ENCODE measurements around the gene LRP5.
"Not testable (repeated sequence)": the region's sequence is repeated elsewhere in the genome, so short reads cannot be mapped to it uniquely, and the experiment has no call there.

The LRP5 gene

GRCh38 chr11:68392822-68393221 lies 80.4 kb downstream of the LRP5 start:
- DNase-seq (ENCODE audit: low read depth), result no peak

DNA sequence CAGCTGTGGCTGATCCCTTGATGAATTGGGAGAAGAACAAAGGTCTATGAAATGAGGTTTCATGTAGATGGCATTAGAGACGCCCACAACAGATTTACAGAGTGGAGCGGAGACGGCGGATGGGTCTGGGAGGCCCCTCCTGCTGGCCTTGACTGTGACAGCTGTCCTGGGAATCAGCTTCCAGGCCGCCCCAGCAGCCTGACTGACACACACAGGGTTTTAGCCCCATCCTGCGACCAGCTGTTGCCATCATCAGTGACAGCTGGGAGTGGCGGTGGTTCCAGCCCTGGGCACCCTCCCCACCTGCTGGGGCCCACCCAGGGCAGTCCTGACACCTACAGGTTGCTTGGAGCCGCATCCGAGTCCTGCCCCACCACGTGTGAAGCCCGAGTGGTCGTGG lies 84.1 kb downstream of the LRP5 start:
- DNase-seq (ENCODE audit: low read depth), result no peak

- DNase-seq (ENCODE audit: low read depth), result no peak
Observed at GRCh38 chr11:68397256-68397655, 84.9 kb downstream of the LRP5 start.

- DNase-seq (ENCODE audit: low read depth), result no peak
Observed at GRCh38 chr11:68398995-68399851, 86.8 kb downstream of the LRP5 start.

DNA sequence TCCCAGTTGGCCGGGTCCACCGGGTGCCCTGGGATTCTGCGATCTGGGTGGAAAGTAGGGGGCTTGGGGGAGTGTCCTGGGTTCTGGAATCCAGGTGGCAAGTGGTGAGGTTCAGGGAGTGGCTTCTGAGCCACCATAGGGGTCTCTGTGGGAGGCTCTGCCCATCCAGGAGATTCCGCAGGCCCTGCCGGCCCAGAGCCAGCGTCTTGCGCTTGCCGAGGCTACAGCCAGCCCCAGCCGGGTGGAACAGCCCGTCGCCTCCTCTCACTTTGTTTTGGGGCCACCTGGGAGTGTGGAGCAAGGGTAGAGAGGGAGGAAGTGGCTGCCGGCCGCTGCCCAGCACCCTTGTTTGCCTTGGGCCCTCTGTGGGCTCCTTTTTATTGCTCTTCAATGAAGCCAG lies 87.5 kb downstream of the LRP5 start:
- DNase-seq (ENCODE audit: low read depth), result no peak

GRCh38 chr11:68400584-68400983 lies 88.2 kb downstream of the LRP5 start:
- not testable (repeated sequence) for DNase-seq (ENCODE audit: low read depth)

GRCh38 chr11:68401856-68402255 lies 89.5 kb downstream of the LRP5 start:
- no peak for DNase-seq (ENCODE audit: low read depth)

DNA sequence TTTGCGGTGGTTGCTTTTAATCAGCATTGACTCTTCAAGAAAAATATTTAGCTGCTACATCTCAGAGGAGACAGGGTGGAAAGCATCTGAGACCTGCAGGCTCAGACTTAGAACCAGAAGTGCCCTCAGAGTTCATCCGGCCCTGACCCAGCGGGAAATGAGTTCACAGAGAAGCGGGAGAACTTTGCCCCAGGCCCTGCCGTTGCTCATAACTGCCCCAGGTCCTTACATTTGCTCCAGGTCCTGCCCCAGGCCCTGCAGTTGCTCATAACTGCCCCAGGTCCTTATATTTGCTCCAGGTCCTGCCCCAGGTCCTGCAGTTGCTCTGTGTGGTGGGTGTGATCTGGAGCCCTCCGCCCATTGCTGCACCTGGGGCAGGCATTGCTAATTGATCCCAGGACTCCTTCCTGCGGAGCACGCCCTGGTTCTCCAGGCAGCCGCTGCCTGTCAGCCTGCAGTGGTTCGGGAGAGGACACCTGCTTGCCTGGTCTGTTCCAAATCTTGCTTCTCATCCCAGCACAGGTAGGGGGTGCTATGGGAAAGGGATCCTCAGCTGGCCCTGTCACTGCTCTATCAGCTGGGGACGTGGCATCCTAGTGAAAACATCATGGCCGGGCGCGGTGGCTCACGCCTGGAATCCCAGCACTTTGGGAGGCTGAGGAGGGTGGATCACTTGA lies 90.1 kb downstream of the LRP5 start:
- no peak for DNase-seq (ENCODE audit: low read depth)

DNA sequence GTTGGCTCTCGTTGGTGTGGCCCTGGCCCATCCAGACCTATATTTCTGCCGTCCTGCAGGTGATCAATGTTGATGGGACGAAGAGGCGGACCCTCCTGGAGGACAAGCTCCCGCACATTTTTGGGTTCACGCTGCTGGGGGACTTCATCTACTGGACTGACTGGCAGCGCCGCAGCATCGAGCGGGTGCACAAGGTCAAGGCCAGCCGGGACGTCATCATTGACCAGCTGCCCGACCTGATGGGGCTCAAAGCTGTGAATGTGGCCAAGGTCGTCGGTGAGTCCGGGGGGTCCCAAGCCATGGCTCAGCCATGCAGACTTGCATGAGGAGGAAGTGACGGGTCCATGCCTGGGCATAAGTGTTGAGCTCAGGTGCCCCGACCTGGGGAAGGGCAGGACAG lies 91.0 kb downstream of the LRP5 start:
- DNase-seq (ENCODE audit: low read depth), result no peak

DNA sequence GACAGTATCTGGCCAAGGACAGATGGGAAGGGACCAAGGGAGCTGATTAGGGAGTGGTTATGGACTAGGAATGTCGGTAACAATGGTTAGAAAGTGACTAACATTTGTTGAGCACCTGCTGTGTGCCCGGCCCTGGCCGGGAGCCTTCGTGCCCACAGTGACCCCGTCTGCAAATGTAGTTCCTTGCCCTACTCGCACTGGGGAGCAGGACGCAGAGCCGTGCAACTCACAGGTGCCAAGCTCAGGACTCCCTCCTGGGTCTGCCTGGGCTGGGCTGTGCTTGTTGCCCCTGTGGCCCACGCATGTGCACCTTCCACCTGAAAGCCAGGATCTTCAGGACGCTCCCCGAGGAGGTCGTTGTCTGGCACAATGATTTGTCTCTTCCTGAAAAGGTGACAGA lies 91.4 kb downstream of the LRP5 start:
- DNase-seq (ENCODE audit: low read depth), result no peak

- DNase-seq (ENCODE audit: low read depth), result no peak
Observed at GRCh38 chr11:68406324-68407313, 94.2 kb downstream of the LRP5 start.

GRCh38 chr11:68408512-68408911 lies 96.1 kb downstream of the LRP5 start:
- no peak for DNase-seq (ENCODE audit: low read depth)

GRCh38 chr11:68409748-68410344 lies 97.5 kb downstream of the LRP5 start:
- no peak for DNase-seq (ENCODE audit: low read depth)

DNA sequence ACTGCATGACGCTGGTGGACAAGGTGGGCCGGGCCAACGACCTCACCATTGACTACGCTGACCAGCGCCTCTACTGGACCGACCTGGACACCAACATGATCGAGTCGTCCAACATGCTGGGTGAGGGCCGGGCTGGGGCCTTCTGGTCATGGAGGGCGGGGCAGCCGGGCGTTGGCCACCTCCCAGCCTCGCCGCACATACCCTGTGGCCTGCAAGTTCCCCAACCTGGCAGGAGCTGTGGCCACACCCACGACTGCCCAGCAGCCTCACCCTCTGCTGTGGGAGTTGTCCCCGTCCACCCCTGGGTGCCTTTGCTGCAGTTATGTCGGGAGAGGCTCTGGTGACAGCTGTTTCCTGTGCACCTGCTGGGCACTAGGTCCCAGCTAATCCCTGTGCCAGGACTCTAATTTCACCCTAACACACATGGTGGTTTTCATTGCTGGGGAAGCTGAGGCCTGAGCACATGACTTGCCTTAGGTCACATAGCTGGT lies 99.2 kb downstream of the LRP5 start:
- no peak for DNase-seq (ENCODE audit: low read depth)

DNA sequence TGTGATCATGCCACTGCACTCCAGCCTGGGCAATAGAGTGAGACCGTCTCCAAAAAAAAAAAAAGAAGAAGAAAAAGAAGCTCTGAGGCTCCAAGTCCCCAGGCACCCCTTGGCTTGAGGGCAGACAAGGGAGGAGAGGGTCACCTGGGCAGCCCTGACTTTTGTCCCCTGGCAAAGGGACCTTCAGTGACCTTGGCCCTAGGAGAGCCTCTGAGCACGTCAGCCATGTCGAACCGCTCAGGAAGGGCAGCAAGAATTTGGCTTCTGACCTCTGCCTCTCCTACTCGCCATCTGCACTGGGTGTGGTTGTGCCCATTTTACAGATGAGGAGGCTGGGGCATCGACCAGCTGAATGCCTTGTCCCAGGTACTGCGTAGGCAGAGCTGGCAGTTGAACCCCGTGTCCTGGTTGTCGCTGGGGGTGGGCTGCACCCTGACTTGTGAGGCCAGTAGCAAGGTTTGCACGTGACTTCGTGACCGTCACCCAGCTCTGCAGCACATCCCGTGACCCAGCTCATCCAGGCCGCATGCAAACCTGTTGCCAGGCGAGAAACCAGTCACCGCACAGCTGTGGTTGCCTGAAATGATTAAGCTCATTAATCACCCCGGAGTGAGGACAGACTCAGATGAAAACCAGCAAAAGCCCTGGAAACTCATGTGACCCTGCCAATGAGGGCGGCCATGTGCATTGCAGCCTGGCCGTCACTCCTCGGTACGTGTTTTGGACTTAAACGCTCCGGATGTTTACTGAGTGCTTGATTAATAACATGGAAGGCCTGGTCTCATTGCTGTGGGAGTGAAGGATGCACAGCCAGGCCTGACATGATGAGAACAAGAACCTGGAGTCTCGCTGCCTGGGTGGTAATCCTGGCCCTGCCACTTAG lies 100.4 kb downstream of the LRP5 start:
- no peak for DNase-seq (ENCODE audit: low read depth)

DNA sequence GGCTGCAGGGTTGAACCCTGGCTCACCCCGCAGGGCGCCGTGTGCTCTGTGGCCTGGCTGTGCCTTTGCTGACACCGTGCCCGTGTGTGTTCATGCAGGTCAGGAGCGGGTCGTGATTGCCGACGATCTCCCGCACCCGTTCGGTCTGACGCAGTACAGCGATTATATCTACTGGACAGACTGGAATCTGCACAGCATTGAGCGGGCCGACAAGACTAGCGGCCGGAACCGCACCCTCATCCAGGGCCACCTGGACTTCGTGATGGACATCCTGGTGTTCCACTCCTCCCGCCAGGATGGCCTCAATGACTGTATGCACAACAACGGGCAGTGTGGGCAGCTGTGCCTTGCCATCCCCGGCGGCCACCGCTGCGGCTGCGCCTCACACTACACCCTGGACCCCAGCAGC lies 101.2 kb downstream of the LRP5 start:
- no peak for DNase-seq (ENCODE audit: low read depth)

DNA sequence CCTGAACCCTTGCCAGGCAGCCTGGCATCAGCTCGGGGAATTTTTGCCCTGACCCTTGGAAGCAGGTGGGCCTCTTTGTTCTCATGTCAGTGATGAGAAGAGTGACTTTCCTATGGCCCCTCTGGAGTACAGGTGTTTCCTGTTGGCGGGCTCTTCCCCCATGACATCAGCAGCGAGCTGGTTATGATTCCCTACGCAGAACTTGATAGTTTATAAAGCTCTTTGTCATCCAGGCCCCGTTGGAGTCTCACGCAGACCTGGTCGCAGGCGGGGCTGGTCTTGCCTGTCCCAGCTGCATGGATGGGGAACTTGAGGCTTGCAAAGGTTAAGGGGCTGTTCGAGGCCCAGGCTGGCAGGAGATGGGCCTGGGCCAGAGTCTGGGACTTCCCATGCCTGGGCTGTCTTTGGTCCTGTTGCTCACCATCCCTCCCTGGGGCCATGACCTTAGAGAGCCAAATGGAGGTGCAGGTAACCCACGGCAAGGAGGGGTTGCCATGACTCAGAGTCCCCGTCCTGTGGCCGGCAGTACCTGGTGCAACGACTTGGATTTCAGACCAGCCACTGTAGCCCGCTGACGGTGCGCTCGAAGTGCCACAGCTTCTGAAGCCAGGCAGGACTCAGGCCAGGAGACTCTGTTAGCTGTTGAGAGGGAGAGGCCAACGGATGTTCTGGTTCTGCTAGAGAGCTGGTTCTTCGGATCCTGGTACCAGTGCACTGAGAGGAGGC lies 102.3 kb downstream of the LRP5 start:
- DNase-seq (ENCODE audit: low read depth), result no peak

DNA sequence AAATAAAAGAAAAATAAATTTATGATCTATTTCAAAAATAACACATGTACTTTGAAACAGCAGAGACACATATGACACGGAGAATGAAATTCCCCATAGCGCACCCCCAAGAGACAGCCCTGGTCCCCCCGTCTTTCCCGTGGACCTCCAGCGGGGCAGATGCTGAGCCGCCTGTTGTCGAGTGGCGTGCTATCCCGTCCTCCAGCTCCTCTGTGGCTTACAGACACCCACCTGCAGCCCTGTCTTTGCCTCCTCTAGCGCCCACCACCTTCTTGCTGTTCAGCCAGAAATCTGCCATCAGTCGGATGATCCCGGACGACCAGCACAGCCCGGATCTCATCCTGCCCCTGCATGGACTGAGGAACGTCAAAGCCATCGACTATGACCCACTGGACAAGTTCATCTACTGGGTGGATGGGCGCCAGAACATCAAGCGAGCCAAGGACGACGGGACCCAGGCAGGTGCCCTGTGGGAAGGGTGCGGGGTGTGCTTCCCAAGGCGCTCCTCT lies 103.7 kb downstream of the LRP5 start:
- DNase-seq (ENCODE audit: low read depth), result no peak

DNA sequence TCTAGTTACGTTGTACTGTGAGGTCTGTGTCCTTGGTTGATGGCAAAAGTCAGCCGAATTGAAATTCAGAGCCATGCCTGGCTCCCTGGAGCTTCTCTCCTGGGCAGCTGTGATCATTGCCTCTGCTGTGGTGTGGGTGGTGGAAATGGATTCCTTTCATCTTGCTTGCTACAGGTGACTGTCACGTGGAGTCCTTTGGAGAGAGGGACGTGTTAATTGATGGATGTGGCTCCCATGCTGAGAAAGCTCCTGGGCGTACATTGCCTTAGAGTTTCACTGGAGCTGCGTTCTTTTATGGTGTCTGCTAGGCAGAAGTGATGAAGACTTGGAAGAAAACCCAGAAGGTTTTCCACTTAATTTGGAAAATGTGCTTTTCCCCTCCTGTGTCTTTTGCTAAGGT lies 106.3 kb downstream of the LRP5 start:
- DNase-seq (ENCODE audit: low read depth), result no peak

DNA sequence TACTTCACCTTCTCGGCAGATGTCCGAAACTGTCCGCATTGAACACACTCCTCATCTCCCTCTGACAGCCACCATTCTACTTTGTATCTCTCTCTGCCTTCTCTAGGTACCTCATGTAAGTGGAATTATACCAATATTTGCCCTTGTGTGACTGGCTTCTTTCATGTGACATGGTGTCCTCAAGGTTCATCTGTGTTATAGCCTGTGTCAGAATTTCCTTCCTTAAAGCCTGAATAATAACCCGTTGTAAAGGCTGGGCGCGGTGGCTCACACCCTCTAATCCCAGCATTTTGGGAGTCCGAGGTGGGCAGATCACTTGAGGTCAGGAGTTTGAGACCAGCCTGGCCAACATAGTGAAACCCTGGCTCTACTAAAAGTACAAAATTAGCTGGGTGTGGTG lies 107.8 kb downstream of the LRP5 start:
- DNase-seq (ENCODE audit: low read depth), result no peak
